Measurements from ENCODE around the gene ATP6V1C2.

DNA sequence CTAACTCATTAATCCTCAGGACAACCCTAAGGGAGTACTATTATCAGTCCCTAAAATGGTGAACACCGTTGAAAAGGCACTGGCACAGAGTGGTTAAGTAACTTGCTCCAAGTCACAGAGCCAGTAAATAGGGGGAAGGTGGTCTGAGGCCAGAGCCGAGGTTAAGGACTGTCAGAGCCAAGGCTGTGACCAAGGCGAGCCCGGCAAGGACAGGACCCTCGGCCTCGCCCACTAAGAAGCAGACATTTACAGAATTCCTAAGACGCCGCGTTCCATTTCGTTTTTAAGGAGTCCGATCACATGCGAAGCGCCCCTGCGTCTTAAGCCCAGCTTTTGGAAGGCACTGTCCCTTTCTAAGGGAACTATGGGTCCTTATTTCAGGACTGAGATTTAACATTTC, 90.1 kb downstream of the ATP6V1C2 start:
- TF ChIP-seq, protein P1, sequence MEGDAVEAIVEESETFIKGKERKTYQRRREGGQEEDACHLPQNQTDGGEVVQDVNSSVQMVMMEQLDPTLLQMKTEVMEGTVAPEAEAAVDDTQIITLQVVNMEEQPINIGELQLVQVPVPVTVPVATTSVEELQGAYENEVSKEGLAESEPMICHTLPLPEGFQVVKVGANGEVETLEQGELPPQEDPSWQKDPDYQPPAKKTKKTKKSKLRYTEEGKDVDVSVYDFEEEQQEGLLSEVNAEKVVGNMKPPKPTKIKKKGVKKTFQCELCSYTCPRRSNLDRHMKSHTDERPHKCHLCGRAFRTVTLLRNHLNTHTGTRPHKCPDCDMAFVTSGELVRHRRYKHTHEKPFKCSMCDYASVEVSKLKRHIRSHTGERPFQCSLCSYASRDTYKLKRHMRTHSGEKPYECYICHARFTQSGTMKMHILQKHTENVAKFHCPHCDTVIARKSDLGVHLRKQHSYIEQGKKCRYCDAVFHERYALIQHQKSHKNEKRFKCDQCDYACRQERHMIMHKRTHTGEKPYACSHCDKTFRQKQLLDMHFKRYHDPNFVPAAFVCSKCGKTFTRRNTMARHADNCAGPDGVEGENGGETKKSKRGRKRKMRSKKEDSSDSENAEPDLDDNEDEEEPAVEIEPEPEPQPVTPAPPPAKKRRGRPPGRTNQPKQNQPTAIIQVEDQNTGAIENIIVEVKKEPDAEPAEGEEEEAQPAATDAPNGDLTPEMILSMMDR (IDR thresholded peaks at IDR 0.05) = no peak
- no peak for TF ChIP-seq POLR2A (IDR thresholded peaks at IDR 0.05)
- TF ChIP-seq POLR2AphosphoS5 (IDR thresholded peaks at IDR 0.05) = no peak
- TF ChIP-seq EP300 (IDR thresholded peaks at IDR 0.05) = no peak
